Left hindlimb (tissue), 1 donor: ENCODE data around the gene FURIN.
"Not testable (repeated sequence)": the region's sequence is repeated elsewhere in the genome, so short reads cannot be mapped to it uniquely, and the experiment has no call there.

Source experiments
- DNase-seq: peaks from one replicate; pipeline ENCODE4 v3.0.0-alpha.2; 2018

Gene FURIN

DNA sequence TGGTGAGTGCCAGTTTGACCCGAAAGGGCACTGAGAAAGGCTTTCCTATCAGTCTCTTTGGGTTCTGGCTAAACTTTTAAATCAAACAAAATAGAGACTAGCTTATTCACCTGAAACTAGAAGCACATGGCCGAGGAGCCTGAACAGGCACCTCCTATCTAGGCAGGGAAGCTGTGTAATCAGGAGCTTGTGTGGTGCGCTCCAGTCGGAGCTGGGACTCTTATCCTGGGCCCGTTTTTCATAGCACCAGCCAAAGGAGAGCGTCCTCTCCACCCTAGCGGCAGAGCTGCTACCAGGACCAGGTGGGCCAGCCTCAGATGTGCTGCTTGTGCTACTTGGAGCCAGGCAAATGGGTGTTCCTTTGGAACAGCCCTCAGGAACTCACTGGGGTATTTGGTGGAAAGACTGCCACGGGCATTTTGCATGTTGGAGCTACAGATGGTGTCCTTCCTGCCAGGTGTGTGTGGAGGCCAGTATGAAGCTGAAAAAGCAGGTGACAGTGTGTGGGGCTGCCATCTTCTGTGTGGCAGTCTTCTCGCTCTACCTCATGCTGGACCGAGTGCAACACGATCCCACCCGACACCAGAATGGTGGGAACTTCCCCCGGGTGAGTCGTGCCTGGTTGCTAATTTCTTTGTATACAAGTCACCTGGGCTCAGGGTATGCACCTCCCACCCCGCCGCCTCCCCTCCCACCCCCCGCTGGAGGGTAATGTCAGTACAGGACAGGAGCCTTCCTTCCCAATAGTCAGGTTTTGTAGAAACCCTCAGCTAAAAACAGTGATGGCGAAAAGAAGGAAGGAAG, 35.5 kb downstream of the FURIN start:
- no peak for DNase-seq

DNA sequence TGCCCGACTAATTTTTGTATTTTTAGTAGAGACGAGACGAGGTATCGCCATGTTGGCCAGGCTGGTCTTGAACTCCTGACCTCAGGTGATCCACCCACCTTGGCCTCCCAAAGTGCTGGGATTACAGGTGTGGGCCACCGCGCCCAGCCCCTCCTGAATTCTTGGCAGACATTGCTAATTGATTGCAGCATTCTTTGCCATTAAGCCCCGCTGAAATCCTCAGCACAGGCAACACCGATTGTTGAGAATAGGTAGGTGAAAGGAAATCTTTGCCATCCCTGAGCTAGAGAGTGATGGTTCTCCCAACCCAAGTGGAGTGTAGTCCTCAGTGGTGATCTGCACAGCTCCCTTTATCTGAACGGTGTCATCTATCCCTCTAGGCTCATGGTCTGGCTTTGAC, 36.4 kb downstream of the FURIN start:
- no peak for DNase-seq

DNA sequence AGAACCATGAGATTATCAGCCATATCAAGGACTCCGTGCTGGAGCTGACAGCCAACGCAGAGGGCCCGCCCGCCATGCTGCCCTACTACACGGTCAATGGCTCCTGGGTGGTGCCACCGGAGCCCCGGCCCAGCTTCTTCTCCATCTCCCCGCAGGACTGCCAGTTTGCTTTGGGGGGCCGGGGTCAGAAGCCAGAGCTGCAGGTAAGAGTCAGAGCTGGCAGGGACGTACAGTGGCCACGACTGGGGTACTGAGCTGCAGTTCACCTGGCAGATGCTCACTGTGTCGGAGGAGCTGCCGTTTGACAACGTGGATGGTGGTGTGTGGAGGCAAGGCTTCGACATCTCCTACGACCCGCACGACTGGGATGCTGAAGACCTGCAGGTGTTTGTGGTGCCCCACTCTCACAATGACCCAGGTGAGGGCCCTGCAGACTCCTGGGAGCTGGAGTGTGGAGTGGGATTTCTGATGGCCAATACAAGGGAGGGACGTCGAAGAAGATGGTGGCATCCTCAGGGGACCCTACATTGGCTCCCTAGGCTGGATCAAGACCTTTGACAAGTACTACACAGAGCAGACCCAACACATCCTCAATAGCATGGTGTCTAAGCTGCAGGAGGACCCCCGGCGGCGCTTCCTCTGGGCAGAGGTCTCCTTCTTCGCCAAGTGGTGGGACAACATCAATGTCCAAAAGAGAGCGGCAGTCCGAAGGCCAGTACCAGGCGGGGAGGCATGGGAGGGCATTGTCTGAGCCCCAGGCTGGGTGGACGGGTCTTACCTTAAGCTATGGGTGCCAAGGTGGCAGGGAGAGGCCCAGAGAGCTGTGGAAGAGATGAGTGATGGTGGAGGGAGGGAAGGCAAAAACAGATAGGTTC, 37.2 kb downstream of the FURIN start:
- DNase-seq: no peak

DNA sequence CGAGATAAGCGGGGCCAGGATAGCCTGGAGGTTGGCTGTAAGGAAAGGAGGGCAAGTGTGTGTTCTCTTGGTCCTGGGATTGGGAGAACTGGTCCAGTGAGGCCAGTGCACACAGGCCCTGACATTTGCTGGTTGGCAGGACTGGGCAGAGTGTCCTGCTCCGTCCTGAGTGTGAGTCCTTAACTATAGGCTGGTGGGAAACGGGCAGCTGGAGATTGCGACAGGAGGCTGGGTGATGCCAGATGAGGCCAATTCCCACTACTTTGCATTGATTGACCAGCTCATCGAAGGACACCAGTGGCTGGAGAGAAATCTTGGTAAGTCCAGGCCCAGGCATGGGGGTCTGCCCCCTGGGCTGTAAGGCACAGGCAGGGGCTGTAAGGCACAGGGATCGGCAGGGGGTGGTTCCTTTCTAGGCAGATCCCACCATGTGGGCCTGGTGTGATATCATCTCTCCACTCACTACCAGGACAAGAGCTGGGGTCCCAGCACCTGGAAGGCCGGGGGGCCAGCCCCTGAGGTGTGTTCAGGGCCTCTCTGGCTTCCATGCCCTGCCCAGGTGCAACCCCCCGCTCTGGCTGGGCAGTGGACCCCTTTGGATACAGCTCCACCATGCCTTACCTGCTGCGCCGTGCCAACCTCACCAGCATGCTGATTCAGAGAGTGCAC, 37.9 kb downstream of the FURIN start:
- DNase-seq: no peak

DNA sequence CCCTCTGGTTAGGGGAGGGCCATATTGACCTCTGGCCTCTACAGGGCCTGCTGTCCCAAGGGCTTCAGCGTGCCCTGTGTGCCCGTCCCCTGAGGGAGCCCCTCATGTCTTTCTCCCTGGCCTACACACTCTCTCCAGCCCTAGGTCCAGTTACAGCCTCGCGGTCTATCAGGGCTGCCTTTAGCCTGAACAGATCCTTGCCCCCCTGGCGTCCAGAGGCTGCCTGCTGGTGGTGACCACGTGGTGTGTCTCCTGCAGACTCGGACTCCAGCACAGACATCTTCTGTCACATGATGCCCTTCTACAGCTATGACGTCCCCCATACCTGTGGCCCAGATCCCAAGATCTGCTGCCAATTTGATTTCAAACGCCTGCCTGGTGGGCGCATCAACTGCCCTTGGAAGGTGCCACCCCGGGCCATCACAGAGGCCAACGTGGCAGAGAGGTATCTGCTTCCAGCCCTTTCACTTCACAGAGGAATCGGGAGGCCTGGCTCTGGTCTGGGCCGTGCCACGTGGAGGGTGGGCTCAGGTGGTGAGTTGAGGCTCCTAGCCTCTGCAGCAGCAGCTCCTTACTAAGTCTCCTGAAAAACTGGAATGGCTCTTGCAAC, 38.8 kb downstream of the FURIN start:
- no peak for DNase-seq

DNA sequence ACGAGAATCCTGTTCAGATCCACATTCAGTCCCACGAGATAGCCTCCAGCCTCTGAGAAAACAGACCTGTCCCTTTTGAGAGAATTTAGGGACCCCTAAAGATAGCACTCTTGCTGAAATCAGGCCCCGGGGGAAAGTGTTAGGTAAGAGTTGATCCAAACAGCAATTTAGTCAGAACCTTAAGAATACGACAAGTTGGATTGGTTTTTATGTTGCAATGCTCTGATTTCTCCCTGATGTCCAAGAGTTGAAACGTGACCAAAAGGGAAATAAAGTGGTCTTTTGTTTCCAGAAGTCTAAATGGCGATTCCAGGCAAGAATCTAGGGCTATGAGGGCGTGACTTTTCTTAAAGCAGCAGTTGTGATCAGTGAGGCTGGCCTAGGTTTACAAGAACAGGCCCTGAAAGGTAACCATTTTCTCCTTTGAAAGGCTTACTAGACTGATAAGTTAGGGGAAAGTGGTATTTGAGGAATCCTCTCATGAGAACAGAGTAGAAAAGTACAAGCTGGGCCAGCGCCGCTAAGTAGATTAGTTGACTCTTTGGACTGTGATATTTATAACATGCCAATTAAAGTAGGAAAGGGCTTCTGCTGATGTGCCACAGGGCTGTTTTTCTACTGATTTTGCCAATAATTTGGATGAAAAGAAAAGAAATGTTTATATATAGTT, 39.6 kb downstream of the FURIN start:
- no peak for DNase-seq

DNA sequence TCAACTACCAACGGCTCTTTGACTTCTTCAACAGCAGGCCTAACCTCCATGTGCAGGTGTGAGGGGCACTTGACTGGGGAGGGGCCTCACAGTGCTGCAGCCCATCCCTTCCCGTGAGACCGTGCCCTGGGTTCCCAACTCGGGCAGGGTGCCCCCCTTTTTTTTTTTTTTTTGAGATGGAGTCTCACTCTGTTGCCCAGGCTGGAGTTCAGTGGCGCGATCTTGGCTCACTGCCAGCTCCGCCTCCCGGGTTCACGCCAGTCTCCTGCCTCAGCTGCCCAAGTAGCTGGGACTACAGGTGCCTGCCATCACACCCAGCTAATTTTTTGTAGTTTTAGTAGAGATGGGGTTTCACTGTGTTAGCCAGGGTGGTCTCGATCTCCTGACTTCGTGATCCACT, 41.1 kb downstream of the FURIN start:
- DNase-seq: not testable (repeated sequence)

DNA sequence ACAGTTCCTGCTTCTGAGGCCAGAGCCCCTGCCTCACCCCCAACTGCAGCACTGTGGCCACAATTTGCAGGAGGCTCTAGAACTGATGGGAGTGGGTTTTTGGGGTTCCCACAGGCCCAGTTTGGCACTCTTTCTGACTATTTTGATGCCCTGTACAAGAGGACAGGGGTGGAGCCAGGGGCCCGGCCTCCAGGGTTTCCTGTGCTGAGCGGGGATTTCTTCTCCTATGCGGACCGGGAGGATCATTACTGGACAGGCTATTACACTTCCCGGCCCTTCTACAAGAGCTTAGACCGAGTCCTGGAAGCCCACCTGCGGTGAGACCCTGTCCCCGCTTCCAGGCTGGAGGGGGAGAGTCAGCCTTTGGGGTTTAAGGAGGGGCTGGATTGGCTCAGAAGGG, 41.6 kb downstream of the FURIN start:
- DNase-seq: no peak

DNA sequence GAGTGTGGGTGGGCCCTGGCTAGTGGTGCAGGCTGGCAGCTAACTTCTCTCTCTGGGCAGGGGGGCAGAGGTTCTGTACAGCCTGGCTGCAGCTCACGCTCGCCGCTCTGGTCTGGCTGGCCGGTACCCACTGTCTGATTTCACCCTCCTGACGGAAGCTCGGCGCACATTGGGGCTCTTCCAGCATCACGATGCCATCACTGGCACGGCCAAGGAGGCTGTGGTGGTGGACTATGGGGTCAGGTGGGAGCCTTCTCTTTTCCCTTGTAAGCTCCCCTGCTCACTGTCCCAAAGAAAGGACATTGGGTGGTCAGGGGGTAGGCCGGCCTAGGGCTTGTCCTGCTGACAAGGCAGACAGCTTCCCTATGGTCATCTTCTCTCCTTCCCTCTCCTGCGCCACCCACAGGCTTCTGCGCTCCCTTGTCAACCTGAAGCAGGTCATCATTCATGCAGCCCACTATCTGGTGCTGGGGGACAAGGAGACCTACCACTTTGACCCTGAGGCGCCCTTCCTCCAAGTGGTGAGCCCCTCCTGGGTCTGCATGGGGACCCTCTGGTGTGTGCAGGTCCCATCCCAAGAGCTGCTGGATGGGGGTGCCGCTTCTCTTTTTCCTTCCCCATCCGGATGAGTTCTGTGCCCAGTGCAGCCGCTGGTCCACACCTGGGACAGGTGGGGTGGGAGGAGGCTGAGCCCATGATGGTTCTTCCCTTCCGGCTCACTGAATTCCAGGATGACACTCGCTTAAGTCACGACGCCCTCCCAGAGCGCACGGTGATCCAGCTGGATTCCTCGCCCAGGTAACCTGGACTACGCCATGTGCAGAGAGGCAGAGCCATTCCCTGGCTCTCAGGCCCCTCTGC, 42.3 kb downstream of the FURIN start:
- no peak for DNase-seq

DNA sequence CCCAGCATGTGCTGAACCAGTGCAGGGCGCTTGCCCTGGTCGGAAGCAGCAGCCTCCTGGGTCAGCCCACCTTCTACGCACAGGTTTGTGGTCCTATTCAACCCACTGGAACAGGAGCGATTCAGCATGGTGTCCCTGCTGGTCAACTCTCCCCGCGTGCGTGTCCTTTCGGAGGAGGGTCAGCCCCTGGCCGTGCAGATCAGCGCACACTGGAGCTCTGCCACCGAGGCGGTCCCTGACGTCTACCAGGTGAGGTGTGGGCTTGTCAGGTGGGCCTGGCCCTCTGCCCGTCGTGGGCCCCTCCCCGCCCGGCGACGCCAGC, 42.9 kb downstream of the FURIN start:
- DNase-seq: no peak

DNA sequence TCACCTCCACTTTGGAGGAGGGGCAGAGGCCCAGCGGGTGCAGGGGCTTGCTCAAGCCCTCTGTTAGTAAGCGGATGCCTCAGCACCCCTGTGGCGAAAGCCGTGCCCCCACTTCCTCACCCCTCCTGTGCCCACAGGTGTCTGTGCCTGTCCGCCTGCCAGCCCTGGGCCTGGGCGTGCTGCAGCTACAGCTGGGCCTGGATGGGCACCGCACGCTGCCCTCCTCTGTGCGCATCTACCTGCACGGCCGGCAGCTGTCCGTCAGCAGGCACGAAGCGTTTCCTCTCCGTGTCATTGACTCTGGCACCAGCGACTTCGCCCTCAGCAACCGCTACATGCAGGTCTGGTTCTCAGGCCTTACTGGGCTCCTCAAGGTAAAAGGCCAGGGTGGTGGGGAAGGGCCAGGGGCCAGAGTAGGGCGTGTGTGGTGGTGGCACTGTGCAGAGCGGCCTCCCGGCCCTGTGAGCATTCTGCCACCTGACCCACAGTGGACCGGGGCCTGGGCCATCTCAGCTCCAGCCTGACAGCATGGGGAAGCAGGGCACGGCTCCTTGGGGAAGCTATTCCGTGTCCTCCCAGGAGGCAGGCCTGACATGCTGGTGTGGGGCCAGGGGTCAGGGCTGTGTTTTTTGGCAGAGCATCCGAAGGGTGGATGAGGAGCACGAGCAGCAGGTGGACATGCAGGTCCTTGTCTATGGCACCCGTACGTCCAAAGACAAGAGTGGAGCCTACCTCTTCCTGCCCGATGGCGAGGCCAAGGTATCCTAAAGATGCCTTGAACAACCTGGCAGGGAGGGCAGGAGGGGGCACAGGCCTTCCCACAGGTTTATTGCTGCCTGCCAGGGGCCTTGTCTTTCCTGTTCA, 43.8 kb downstream of the FURIN start:
- no peak for DNase-seq

DNA sequence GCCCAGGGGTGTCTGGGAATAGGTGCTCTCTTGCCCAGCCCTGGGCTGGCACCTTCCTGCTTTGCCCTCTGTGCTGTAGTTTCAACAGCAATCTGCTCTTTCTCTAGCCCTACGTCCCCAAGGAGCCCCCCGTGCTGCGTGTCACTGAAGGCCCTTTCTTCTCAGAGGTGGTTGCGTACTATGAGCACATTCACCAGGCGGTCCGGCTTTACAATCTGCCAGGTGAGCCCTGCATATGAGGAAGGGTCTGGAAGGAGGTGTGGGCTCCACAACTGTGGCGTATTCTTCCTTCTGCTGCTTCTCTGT, 44.3 kb downstream of the FURIN start:
- no peak for DNase-seq

DNA sequence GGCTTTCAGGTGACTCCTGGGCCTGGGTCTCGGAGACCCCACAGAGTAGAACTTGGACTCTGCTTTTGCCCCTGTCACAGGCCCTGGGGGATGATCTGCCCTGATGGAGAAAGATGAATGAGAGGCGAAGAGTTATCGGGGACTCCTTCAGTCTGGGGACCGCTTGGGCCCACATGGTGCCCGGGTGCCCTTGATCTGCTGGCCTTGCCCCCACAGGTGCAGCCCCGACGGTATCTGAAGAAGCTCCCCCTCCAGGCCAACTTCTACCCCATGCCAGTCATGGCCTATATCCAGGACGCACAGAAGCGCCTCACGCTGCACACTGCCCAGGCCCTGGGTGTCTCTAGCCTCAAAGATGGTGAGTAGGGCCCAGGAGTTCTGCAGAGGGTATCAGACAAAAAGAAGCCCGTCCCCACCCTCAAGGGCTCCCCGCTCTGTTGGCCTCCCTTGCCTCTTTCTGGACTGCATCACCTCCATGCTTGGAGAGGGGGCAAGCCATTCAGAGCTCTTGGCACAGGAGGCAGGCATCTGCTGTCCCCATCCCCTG, 45.1 kb downstream of the FURIN start:
- no peak for DNase-seq

DNA sequence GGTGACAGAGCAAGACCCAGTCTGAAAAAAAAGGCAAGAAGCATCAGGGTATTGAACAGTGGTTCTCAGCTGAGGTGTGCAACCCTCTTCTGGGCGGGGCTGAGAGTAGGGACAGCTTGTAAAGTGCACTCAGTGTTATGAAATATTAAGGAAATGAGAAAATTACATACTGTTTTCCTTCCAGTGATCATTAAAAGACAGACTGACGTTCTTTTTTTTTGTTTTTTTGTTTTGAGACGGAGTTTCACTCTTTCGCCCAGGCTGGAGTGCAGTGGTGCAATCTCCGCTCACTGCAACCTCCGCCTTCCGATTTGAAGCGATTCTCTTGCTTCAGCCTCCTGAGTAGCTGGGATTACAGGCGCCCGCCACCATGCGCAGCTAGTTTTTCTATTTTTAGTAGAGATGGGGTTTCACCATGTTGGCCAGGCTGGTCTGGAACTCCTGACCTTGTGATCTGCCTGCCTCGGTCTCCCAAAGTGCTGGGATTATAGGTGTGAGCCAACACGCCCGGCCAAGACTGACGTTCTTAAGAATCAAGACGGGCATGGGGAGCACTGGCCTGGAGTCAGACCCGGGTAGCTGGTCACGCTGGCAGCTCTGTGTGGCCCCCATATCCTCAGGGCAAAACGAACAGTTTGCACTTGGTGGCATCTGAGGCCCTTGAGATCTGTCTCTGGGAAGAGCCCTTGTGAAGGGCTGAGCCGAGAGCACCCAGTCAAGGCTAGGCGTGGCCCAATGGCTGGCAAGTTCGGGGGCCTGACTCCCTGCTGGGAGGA, 46.1 kb downstream of the FURIN start:
- DNase-seq: no peak

DNA sequence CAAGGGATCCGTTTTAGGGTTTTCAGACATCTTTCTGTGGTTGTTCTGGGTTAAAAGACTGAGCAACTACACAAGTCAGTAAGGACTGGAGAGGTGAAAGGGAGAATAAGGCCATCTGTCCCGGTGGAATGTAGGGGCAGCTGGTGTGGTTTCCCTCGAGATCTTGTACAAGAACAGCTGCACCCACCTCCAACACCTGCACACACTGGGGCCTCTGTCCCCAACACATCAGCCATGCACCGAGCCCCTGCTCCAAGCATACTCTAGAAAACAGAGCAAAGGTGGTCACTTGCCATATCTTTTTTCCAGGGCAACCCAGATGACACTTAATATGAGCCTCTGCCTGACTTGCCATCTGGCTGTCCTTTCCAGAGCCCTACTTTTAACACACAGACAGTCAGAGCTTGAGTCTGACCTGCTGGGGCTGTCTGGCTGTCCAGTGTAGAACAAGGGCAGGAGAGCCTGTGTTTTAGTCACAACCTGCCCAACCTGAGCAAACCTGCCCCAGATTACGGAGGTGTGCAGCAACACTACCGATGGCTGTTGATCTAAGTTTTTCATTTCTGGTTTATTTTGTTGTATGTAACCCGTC, 46.9 kb downstream of the FURIN start:
- no peak for DNase-seq

DNA sequence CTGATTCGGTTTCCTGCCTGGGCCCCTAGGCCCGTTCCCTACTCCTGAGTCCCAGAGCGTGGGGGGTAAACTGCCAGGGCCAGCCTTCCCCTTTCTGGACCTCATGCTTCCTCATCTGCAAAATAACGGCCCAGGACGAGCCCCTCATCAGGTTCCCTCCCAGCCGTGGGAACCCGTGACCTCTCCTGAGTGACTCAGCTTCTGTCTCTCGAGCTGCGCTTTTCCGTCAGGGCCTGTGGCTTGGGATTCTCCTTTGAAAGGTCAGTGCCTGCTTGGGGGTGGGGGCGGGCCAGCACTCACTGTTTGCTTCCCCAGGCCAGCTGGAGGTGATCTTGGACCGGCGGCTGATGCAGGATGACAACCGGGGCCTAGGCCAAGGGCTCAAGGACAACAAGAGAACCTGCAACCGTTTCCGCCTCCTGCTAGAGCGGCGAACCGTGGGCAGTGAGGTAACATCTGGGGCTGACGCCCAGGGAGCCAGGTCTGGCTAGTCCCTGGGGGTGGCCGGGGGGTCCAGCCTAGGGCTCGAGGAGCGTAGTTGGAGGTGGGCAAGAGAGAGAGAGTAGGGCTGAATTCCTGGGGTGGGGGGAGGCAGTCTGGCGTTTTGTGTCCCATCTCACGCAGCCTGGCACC, 47.5 kb downstream of the FURIN start:
- no peak for DNase-seq

DNA sequence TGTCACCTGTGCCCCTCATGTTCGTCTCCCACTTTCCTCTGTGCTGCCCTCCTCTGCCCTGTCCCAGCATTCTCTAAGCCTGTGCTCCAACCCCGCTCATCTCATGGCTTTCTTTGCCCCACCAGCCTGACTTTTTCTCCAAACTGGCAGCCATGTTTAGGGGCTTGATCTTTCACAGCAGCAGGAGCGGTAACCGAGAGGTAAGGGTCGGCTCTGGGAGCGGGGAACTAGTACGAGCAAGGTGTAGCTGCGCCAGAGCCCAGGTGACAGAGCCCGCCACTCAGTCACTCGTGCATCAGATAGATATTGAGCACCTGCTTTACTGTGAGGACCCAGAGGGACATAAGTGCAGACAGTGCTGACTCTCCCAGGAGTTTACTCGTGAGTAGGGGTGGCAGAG, 48.1 kb downstream of the FURIN start:
- no peak for DNase-seq

DNA sequence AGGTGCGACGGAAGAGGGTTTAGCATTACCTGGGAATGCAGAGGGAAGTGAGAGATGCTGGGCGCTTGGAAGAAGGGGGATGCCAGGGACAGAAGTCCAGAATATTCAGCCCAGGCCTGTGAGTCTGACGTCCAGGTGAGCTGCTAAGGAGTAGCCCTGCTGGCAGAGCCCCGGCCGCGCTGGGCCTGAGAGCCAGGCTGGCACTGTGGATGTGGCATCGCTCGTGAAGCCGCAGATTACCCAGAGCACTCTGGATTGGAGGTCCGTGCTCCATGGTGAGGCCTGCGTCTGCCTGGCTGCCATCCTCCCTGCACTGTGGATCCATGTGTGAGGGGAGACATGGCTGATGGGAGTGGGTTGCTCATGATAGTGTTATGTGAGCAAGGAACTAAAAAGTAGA, 49.2 kb downstream of the FURIN start:
- no peak for DNase-seq
